ENCODE data around the gene DSCAM. TPM values are rescaled to one million over a fixed set of nuclear protein-coding genes. Genes with fewer than 3 reads are reported as not detected.
A peak's percentile ranks its signal among the peaks of the same experiment; 100 is the strongest.

DSCAM gene
- total and polyA plus RNA-seq, 4 experiments from 2014 or later: not detected

DNA sequence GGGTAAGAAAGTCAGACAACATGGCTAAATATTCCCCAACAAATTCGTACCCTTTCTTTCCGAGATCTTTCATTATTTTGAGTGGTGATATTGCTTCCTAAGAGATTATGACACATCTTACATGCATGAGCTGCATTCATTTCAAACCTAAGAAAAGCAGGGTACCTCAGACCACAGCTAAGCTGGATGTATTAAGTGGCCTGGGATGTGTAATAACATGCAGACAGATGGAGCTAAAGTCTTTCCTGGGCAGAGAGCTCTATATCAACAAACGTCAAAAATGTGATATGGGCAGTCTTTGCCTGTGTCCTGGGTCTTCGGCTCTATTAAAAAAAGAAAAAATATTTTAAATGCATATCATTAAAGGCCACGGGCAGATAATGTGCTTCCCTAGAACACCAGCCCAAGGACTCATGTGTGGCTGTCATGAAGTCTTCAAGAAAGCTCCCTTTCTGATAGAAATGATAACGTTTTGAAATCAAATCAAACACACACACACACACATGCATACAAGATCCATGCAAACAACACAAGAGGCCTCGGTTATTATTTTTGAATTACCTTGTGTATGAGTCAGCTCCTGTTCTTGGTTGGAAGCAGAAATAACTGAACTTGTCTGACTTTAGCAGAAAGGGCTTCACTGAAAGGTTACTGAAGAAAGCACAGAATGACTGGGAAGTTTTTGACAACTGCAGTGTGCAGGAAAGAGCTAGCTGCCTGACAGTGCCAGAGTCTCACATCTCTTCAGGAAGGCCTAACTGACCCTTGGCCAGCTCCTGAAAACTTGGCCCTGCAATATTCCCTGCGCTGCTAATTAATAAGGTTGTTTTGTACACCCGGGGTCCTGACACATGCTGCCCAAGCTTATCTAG, 231.2 kb downstream of the DSCAM start:
- Histone ChIP-seq H3K27me3 (ENCODE audit: insufficient read depth, low read length) (no peaks in the 10 kb centered on the region), H3K4me3 (ENCODE audit: low read length in 2 of 2) (no peak overlapping the region), H3K36me3 (ENCODE audit: insufficient read depth, low read length) (no peaks in the 10 kb centered on the region), H3K9me3 (ENCODE audit: control insufficient read depth in 1 of 2, low read length in 2 of 2) (no peaks in the 10 kb centered on the region), H3K4me1 (ENCODE audit: insufficient read depth, low read length) (no peaks in the 10 kb centered on the region), H3K27ac (ENCODE audit: low read depth, low read length) (no peak overlapping the region)
- no peak overlapping the region for H3K27ac Mint-ChIP-seq
- intact Hi-C loops (cut with micrococcal nuclease): no loop called here
- no peak overlapping the region for H3K4me3 Mint-ChIP-seq
- no peaks in the 10 kb centered on the region for H3K4me1 Mint-ChIP-seq
- ChIA-PET CTCF (ENCODE audit: partially characterized antibody) (interaction anchor here (0.6 kb wide), 1 partner anchor 41 kb away, joined by 3 read pairs; no protein-coding TSS in a partner anchor), POLR2A (ENCODE audit: partially characterized antibody) (no interaction called here)
- H3K36me3 Mint-ChIP-seq: no peaks in the 10 kb centered on the region
- H3K27me3 Mint-ChIP-seq: peaks cover 0 to 2% of the 10 kb centered on the region in 2 donors
- H3K9me3 Mint-ChIP-seq: peaks cover 0 to 20% (median 8%) of the 10 kb centered on the region in 8 donors
- no peak for DNase-seq

DNA sequence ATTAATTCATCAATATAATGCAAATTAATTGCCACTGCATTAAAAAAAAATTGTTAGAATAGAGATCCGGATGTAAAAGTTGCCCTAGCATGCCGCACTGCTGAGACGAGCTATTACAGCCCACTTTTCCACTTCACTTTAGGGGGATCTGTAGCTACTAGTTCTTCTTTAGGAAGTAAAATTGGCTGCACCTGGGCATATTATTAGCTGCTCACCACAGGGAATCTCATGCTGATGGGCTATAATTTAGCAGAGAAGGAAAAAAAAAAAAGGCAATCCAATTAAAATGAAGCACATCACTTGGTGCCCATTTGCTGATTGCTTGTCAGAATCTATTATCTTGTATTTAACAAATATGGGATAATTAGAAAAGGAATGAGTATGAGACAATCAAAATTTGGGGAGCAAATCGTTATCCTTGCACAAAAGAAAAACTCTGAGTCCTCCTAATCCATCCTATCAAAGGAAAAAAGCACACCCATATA, 233.4 kb downstream of the DSCAM start:
- no peak overlapping the region for H3K27ac Mint-ChIP-seq
- H3K36me3 Mint-ChIP-seq: no peaks in the 10 kb centered on the region
- ChIA-PET POLR2A (ENCODE audit: partially characterized antibody) (no interaction called here), CTCF (ENCODE audit: partially characterized antibody) (no interaction called here)
- no peak for DNase-seq
- no peak overlapping the region for H3K4me3 Mint-ChIP-seq
- H3K9me3 Mint-ChIP-seq: peaks cover 0 to 21% (median 12%) of the 10 kb centered on the region in 8 donors
- Histone ChIP-seq H3K4me3 (ENCODE audit: low read length in 2 of 2) (no peak overlapping the region), H3K36me3 (ENCODE audit: insufficient read depth, low read length) (no peaks in the 10 kb centered on the region), H3K9me3 (ENCODE audit: control insufficient read depth in 1 of 2, low read length in 2 of 2) (no peaks in the 10 kb centered on the region), H3K4me1 (ENCODE audit: insufficient read depth, low read length) (no peaks in the 10 kb centered on the region), H3K27ac (ENCODE audit: low read depth, low read length) (no peak overlapping the region), H3K27me3 (ENCODE audit: insufficient read depth, low read length) (no peaks in the 10 kb centered on the region)
- H3K27me3 Mint-ChIP-seq: peaks cover 0 to 2% of the 10 kb centered on the region in 2 donors
- no peaks in the 10 kb centered on the region for H3K4me1 Mint-ChIP-seq
- intact Hi-C loops (cut with micrococcal nuclease): no loop called here

DNA sequence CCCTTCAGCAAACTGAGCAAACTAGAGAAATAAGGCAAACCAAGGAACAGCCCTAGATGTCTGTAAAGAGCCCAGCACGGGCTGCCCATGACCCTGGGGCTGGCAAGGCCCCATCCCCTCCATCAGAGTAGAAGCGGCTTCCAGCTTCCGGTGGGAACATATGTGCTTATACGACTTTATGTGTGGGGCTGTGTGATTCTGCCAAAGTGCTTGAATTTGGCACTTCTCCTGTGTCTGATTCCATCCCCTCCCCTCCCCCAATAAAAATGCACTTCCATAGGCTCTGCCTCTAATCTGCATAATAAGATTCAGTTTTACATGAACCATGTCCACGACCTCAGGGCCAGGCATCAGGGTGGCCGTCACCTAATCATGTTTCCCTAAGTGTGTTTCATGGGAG, 236.6 kb downstream of the DSCAM start:
- POLR2A ChIA-PET (ENCODE audit: partially characterized antibody): no interaction called here
- intact Hi-C loops (cut with micrococcal nuclease): no loop called here
- CTCF ChIA-PET (ENCODE audit: partially characterized antibody): no interaction called here

DNA sequence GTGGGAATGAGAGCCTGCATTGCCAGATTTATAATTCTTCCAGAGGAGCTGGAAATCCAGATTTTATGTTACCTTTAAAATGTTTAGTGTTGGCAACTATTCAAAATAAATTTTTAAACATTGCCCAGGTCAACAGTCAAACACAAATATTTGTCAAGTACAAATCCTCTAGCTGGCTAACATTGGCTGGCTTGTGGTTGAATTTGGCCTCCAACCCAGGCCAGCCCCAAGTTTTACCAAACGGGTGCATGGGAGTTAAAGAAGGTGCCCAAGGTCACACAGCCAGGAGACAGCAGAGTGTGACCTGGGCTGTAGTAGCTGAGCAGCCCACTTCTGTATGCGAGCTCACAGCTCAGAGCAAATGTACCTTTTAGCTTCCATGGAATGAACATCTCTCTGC, 240.6 kb downstream of the DSCAM start:
- intact Hi-C loops (cut with micrococcal nuclease): no loop called here
- no peak overlapping the region for H3K4me3 Mint-ChIP-seq
- Histone ChIP-seq H3K36me3 (ENCODE audit: insufficient read depth, low read length) (no peaks in the 10 kb centered on the region), H3K27me3 (ENCODE audit: insufficient read depth, low read length) (no peaks in the 10 kb centered on the region), H3K27ac (ENCODE audit: low read depth, low read length) (no peak overlapping the region), H3K4me3 (ENCODE audit: low read length in 2 of 2) (no peak overlapping the region), H3K4me1 (ENCODE audit: insufficient read depth, low read length) (no peaks in the 10 kb centered on the region), H3K9me3 (ENCODE audit: control insufficient read depth in 1 of 2, low read length in 2 of 2) (no peaks in the 10 kb centered on the region)
- H3K36me3 Mint-ChIP-seq: no peaks in the 10 kb centered on the region
- peaks cover 5 to 22% (median 12%) of the 10 kb centered on the region in 8 donors for H3K9me3 Mint-ChIP-seq
- no peak overlapping the region for H3K27ac Mint-ChIP-seq
- no peaks in the 10 kb centered on the region for H3K4me1 Mint-ChIP-seq
- ChIA-PET CTCF (ENCODE audit: partially characterized antibody) (no interaction called here), POLR2A (ENCODE audit: partially characterized antibody) (no interaction called here)
- no peaks in the 10 kb centered on the region for H3K27me3 Mint-ChIP-seq
- no peak for DNase-seq

More for the DNA sequence above, 236.6 kb downstream of the DSCAM start:
- DNase-seq: no peak
- no peaks in the 10 kb centered on the region for H3K36me3 ChIP-seq (ENCODE audit: insufficient read depth, low read length)
- Mint-ChIP-seq H3K27ac (peak overlapping the region in 1 of 7 donors; percentile 70), H3K27me3 (peaks cover 0 to 2% of the 10 kb centered on the region in 2 donors), H3K4me1 (no peaks in the 10 kb centered on the region), H3K4me3 (no peak overlapping the region), H3K9me3 (peaks cover 3 to 26% (median 13%) of the 10 kb centered on the region in 8 donors), H3K36me3 (no peaks in the 10 kb centered on the region)
- no peak overlapping the region for H3K27ac ChIP-seq (ENCODE audit: low read depth, low read length)
- no peaks in the 10 kb centered on the region for H3K27me3 ChIP-seq (ENCODE audit: insufficient read depth, low read length)
- no peaks in the 10 kb centered on the region for H3K4me1 ChIP-seq (ENCODE audit: insufficient read depth, low read length)
- H3K4me3 ChIP-seq (ENCODE audit: low read length in 2 of 2): no peak overlapping the region
- H3K9me3 ChIP-seq (ENCODE audit: control insufficient read depth in 1 of 2, low read length in 2 of 2): no peaks in the 10 kb centered on the region

DNA sequence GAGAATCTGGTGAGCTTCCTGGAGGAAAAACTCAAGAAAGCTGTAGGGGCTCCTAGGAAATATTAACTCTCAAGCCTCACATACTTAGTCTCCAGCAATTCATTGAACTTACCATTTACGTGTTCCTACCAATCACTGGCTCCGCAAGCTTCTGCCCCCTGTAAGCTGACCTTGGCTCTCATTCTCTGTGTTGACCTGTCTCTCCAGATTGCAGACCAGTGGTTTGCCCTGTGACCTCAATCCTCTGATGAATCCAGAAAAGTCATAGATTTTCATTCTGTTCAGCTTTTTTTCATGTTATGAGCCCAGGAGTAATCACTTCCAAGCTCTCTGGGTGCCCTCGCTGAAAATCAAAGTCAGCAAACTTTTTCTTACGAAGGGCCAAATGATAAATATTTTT, 241.9 kb downstream of the DSCAM start:
- H3K9me3 Mint-ChIP-seq: peaks cover 5 to 19% (median 12%) of the 10 kb centered on the region in 8 donors
- intact Hi-C loops (cut with micrococcal nuclease): no loop called here
- H3K27ac Mint-ChIP-seq: no peak overlapping the region
- Histone ChIP-seq H3K36me3 (ENCODE audit: insufficient read depth, low read length) (no peaks in the 10 kb centered on the region), H3K4me3 (ENCODE audit: low read length in 2 of 2) (no peak overlapping the region), H3K27ac (ENCODE audit: low read depth, low read length) (no peak overlapping the region), H3K9me3 (ENCODE audit: control insufficient read depth in 1 of 2, low read length in 2 of 2) (no peaks in the 10 kb centered on the region), H3K4me1 (ENCODE audit: insufficient read depth, low read length) (no peaks in the 10 kb centered on the region), H3K27me3 (ENCODE audit: insufficient read depth, low read length) (no peaks in the 10 kb centered on the region)
- H3K27me3 Mint-ChIP-seq: no peaks in the 10 kb centered on the region
- H3K36me3 Mint-ChIP-seq: no peaks in the 10 kb centered on the region
- ChIA-PET CTCF (ENCODE audit: partially characterized antibody) (no interaction called here), POLR2A (ENCODE audit: partially characterized antibody) (no interaction called here)
- DNase-seq: no peak
- H3K4me3 Mint-ChIP-seq: no peak overlapping the region
- no peaks in the 10 kb centered on the region for H3K4me1 Mint-ChIP-seq

DNA sequence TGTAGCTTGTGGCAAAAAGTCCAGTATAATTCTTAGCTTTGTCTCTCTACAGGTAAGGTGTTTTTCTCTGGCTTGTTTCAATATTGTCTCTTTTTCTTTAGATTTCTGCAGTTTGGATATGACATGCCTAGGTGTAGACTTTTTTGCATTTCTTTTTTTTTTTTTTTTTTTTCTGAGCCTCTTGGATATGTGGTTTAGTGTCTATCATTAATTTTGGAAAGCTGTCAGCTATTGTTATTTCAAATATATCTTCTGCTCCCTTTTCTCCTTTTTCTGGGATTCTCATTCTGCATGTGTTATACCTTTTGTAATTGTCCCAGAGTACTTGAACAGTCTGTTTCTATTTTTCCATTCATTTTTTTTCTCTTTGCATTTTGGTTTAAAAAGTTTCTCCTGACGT, 243.2 kb downstream of the DSCAM start:
- H3K4me1 ChIP-seq (ENCODE audit: insufficient read depth, low read length): no peaks in the 10 kb centered on the region
- H3K27me3 ChIP-seq (ENCODE audit: insufficient read depth, low read length): no peaks in the 10 kb centered on the region
- intact Hi-C loops (cut with micrococcal nuclease): no loop called here
- ChIA-PET CTCF (ENCODE audit: partially characterized antibody) (no interaction called here), POLR2A (ENCODE audit: partially characterized antibody) (no interaction called here)
- H3K4me1 Mint-ChIP-seq: no peaks in the 10 kb centered on the region
- no peaks in the 10 kb centered on the region for H3K36me3 Mint-ChIP-seq
- H3K36me3 ChIP-seq (ENCODE audit: insufficient read depth, low read length): no peaks in the 10 kb centered on the region
- H3K27ac ChIP-seq (ENCODE audit: low read depth, low read length): no peak overlapping the region
- no peaks in the 10 kb centered on the region for H3K9me3 ChIP-seq (ENCODE audit: control insufficient read depth in 1 of 2, low read length in 2 of 2)
- no peaks in the 10 kb centered on the region for H3K27me3 Mint-ChIP-seq
- peaks cover 3 to 21% (median 9%) of the 10 kb centered on the region in 8 donors for H3K9me3 Mint-ChIP-seq
- no peak overlapping the region for H3K27ac Mint-ChIP-seq
- H3K4me3 ChIP-seq (ENCODE audit: low read length in 2 of 2): no peak overlapping the region
- no peak for DNase-seq
- H3K4me3 Mint-ChIP-seq: no peak overlapping the region

DNA sequence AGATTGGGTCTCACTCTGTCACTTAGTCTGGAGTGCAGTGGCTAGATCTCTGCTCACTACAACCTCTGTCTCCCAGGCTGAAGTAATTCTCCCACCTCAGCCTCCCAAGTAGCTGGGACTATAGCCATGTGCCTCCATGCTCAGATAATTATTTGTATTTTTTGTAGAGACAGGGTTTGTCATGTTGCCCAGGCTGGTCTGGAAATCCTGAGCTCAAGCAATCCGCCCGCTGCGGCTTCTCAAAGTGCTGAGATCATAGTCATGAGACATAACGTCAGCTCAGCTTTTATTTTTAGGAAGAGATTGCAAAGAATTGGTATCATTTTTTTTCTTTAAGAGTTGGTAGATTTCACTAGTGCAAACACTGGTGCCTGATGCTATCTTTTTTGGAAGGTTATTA, 244.9 kb downstream of the DSCAM start:
- Histone ChIP-seq H3K4me3 (ENCODE audit: low read length in 2 of 2) (no peak overlapping the region), H3K27ac (ENCODE audit: low read depth, low read length) (no peak overlapping the region), H3K27me3 (ENCODE audit: insufficient read depth, low read length) (no peaks in the 10 kb centered on the region), H3K9me3 (ENCODE audit: control insufficient read depth in 1 of 2, low read length in 2 of 2) (no peaks in the 10 kb centered on the region), H3K4me1 (ENCODE audit: insufficient read depth, low read length) (no peaks in the 10 kb centered on the region), H3K36me3 (ENCODE audit: insufficient read depth, low read length) (no peaks in the 10 kb centered on the region)
- H3K4me3 Mint-ChIP-seq: no peak overlapping the region
- intact Hi-C loops (cut with micrococcal nuclease): no loop called here
- no peaks in the 10 kb centered on the region for H3K4me1 Mint-ChIP-seq
- no peaks in the 10 kb centered on the region for H3K27me3 Mint-ChIP-seq
- no peaks in the 10 kb centered on the region for H3K36me3 Mint-ChIP-seq
- DNase-seq: no peak
- ChIA-PET POLR2A (ENCODE audit: partially characterized antibody) (no interaction called here), CTCF (ENCODE audit: partially characterized antibody) (no interaction called here)
- H3K27ac Mint-ChIP-seq: no peak overlapping the region
- H3K9me3 Mint-ChIP-seq: peaks cover 0 to 21% (median 6%) of the 10 kb centered on the region in 8 donors
